Brain microvascular endothelial cell (primary cell): Measurements from ENCODE around the gene BRD3.

ENCODE experiments used
- DNase-seq: peaks from one replicate; pipeline ENCODE4 v3.0.0-alpha.2; 2020
- H3K27ac ChIP-seq: fragments of 250-450 bp; sonication (Bioruptor Pico); 2 replicates; pipeline ENCODE4 v1.5.1; 2020; ENCODE audit warnings: mild to moderate bottlenecking, moderate library complexity
- H3K27me3 ChIP-seq: fragments of 250-450 bp; sonication (Bioruptor Pico); replicated peaks from 2 replicates; pipeline ENCODE4 v1.5.1; 2020; ENCODE audit warnings: mild to moderate bottlenecking
- H3K36me3 ChIP-seq: fragments of 250-450 bp; sonication (Bioruptor Pico); replicated peaks from 2 replicates; pipeline ENCODE4 v1.5.1; 2020; ENCODE audit warnings: mild to moderate bottlenecking
- H3K4me3 ChIP-seq: 2 replicates; pipeline ENCODE4 v1.5.1; 2011; ENCODE audit warnings: low read depth, mild to moderate bottlenecking, control low read depth, low read length, moderate library complexity
- CTCF ChIP-seq: IDR thresholded peaks from 2 replicates; pipeline ENCODE4 v1.5.1; 2011; ENCODE audit warnings: low read depth, mild to moderate bottlenecking, moderate library complexity, low read length, control low read depth, inconsistent platforms; ENCODE audit errors: missing control alignments
- in situ Hi-C: cut with HindIII; loops from 2 replicates; pipeline ENCODE4 v1.10.0; 2017; ENCODE audit warnings: low sequenced_read_pairs, low pct_ligation_motif_present

BRD3 gene

GRCh38 chr9:133980864-133981588 lies 86.8 kb downstream of the BRD3 start:
- Histone ChIP-seq H3K27ac (no peak overlapping the region), H3K4me3 (no peak overlapping the region), H3K36me3 (no peaks in the 10 kb centered on the region), H3K27me3 (no peaks in the 10 kb centered on the region)
- in situ Hi-C loops, result no loop called here
- no peak for TF ChIP-seq CTCF
- no peak for DNase-seq
